Thyroid gland (tissue), 4 donors: ENCODE results near the gene DMRTB1.

Source experiments
- CTCF ChIP-seq, 6 experiments: fragments of 200-600 bp in 3 of 6; fragments of 450-650 bp in 3 of 6; sonication (generic) in 3 of 6; IDR thresholded peaks; one replicate each; pipeline ENCODE4 v1.5.1; 2016 to 2019; ENCODE audit warnings: antibody characterized with exemption in 6 of 6, mild to moderate bottlenecking in 2 of 6, inconsistent platforms in 1 of 6, moderate library complexity in 1 of 6
- POLR2A ChIP-seq, 2 donors: fragments of 450-650 bp; IDR thresholded peaks; one replicate each; pipeline ENCODE4 v1.6.1; 2017; ENCODE audit warnings: antibody characterized with exemption in 2 of 2, mild to moderate bottlenecking in 2 of 2, moderate library complexity in 1 of 2

GRCh38 chr1:53509775-53510174 lies 50.6 kb downstream of the DMRTB1 start:
- TF ChIP-seq POLR2A (IDR thresholded peaks at IDR 0.05), result no peak
- no peak for TF ChIP-seq CTCF (IDR thresholded peaks at IDR 0.05)
